Smooth muscle cell (in vitro differentiated cells): ENCODE data around the gene POMT2. TPM values are rescaled to one million over a fixed set of nuclear protein-coding genes. Genes with fewer than 3 reads are reported as not detected.
"Not testable (repeated sequence)": the region's sequence is repeated elsewhere in the genome, so short reads cannot be mapped to it uniquely, and the experiment has no call there.

ENCODE experiments used
- DNase-seq: peaks from one replicate; lab custom pipeline; 2025; ENCODE audit not compliant: unreplicated experiment; lab: John Stamatoyannopoulos, UW
- H2AFZ ChIP-seq: fragments of 200-600 bp; sonication (generic); 2 replicates; pipeline ENCODE4 v1.6.0; 2016; ENCODE audit warnings: antibody characterized with exemption, low read depth, mild to moderate bottlenecking
- H3F3A ChIP-seq: fragments of 200-600 bp; sonication (generic); 2 replicates; pipeline ENCODE4 v1.6.0; 2017; ENCODE audit warnings: antibody characterized with exemption, low read depth
- H3K27ac ChIP-seq: fragments of 200-600 bp; sonication (generic); 2 replicates; pipeline ENCODE4 v1.5.1; 2016; ENCODE audit warnings: low read depth, mild to moderate bottlenecking
- H3K27me3 ChIP-seq: fragments of 200-600 bp; sonication (generic); 2 replicates; pipeline ENCODE4 v1.6.1; 2016; ENCODE audit warnings: low read depth, mild to moderate bottlenecking
- H3K36me3 ChIP-seq: fragments of 200-600 bp; sonication (generic); 2 replicates; pipeline ENCODE4 v1.5.1; 2016; ENCODE audit warnings: low read depth
- H3K4me1 ChIP-seq: fragments of 200-600 bp; sonication (generic); 2 replicates; pipeline ENCODE4 v1.5.1; 2016; ENCODE audit warnings: low read depth
- H3K4me2 ChIP-seq: fragments of 200-600 bp; sonication (generic); 2 replicates; pipeline ENCODE4 v1.6.0; 2016; ENCODE audit warnings: mild to moderate bottlenecking
- H3K4me3 ChIP-seq: fragments of 200-600 bp; sonication (generic); 2 replicates; pipeline ENCODE4 v1.5.1; 2016; ENCODE audit warnings: mild to moderate bottlenecking
- H3K79me2 ChIP-seq: fragments of 200-600 bp; sonication (generic); 2 replicates; pipeline ENCODE4 v1.6.0; 2016; ENCODE audit warnings: low read depth, mild to moderate bottlenecking
- H3K9ac ChIP-seq: fragments of 200-600 bp; sonication (generic); 2 replicates; pipeline ENCODE4 v1.6.0; 2016; ENCODE audit warnings: low read depth
- H3K9me3 ChIP-seq: fragments of 200-600 bp; sonication (generic); replicated peaks from 2 replicates; pipeline ENCODE4 v1.5.1; 2016; ENCODE audit warnings: low read depth
- H4K20me1 ChIP-seq: fragments of 200-600 bp; sonication (generic); 2 replicates; pipeline ENCODE4 v1.6.0; 2016; ENCODE audit warnings: low read depth
- WGBS: methylation state at CpG from one replicate; pipeline ENCODE4 v1.1.7; 2016; ENCODE audit warnings: low lambda C conversion rate; 5-methylcytosine and 5-hydroxymethylcytosine counted together
- polyA plus RNA-seq: library from polyadenylated mRNA; unstranded; fragments of >200 nt; fragmentation: Nextera tagmentation; extraction: Ambion mirVana; gene quantifications from 2 replicates; pipeline ENCODE4 v1.2.1, GENCODE V29; 2016
- total RNA-seq: library from RNA; depleted of rRNA; stranded (reverse); fragments of >200 nt; gene quantifications from 2 replicates; pipeline ENCODE4 v1.2.3, GENCODE V29; 2014
- TF ChIP-seq, protein P1 (sequence below): fragments of 200-600 bp; sonication (generic); IDR thresholded peaks from 2 replicates; pipeline ENCODE4 v1.5.1; 2017; ENCODE audit warnings: borderline replicate concordance, mild to moderate bottlenecking, antibody characterized with exemption; ENCODE audit not compliant: insufficient read depth, poor library complexity, severe bottlenecking

POMT2 gene
- total and polyA plus RNA-seq, 2 experiments from 2014 or later = 15.9 to 39.8 TPM

- no peak overlapping the region for H3K9ac ChIP-seq
- no peaks in the 10 kb centered on the region for H3K4me1 ChIP-seq
- WGBS = 81% methylated on average over 3 of the region's 3 CpGs
- no peak overlapping the region for H3K4me3 ChIP-seq
- no peak overlapping the region for H3K4me2 ChIP-seq
- TF ChIP-seq, protein P1, sequence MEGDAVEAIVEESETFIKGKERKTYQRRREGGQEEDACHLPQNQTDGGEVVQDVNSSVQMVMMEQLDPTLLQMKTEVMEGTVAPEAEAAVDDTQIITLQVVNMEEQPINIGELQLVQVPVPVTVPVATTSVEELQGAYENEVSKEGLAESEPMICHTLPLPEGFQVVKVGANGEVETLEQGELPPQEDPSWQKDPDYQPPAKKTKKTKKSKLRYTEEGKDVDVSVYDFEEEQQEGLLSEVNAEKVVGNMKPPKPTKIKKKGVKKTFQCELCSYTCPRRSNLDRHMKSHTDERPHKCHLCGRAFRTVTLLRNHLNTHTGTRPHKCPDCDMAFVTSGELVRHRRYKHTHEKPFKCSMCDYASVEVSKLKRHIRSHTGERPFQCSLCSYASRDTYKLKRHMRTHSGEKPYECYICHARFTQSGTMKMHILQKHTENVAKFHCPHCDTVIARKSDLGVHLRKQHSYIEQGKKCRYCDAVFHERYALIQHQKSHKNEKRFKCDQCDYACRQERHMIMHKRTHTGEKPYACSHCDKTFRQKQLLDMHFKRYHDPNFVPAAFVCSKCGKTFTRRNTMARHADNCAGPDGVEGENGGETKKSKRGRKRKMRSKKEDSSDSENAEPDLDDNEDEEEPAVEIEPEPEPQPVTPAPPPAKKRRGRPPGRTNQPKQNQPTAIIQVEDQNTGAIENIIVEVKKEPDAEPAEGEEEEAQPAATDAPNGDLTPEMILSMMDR = no peak
- H2AFZ ChIP-seq = no peak overlapping the region
- peaks cover 4% of the 10 kb centered on the region for H3K36me3 ChIP-seq
- H3K27me3 ChIP-seq = no peaks in the 10 kb centered on the region
- H3F3A ChIP-seq = no peaks in the 10 kb centered on the region
- no peaks in the 10 kb centered on the region for H4K20me1 ChIP-seq
- H3K9me3 ChIP-seq = no peaks in the 10 kb centered on the region
- DNase-seq = no peak
- no peaks in the 10 kb centered on the region for H3K79me2 ChIP-seq
- no peak overlapping the region for H3K27ac ChIP-seq
Observed at GRCh38 chr14:77337880-77338279, 17.2 kb upstream of the POMT2 start.

DNA sequence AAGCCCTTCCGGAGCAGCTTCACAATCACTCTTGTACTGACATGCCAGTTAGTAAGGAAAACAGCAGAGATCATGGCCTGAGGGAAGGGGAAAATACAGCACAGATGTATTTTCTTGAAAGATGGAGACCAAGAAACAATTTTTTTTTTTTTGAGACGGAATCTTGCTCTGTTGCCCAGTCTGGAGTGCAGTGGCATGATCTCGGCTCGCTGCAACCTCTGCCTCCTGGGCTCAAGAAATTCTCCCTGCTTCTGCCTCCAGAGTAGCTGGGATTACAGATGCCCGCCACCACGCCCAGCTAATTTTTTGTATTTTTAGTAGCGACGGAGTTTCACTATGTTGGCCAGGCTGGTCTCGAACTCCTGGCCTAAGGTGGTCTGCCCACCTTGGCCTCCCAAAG, 16.6 kb upstream of the POMT2 start:
- not testable (repeated sequence) for H3K4me3 ChIP-seq, H3F3A ChIP-seq, H3K27me3 ChIP-seq, H3K36me3 ChIP-seq, DNase-seq, H3K4me1 ChIP-seq, H3K9ac ChIP-seq, H2AFZ ChIP-seq, H3K4me2 ChIP-seq, H3K27ac ChIP-seq, H3K9me3 ChIP-seq, H4K20me1 ChIP-seq, H3K79me2 ChIP-seq
- WGBS = 95% methylated on average over 9 of the region's 9 CpGs

DNA sequence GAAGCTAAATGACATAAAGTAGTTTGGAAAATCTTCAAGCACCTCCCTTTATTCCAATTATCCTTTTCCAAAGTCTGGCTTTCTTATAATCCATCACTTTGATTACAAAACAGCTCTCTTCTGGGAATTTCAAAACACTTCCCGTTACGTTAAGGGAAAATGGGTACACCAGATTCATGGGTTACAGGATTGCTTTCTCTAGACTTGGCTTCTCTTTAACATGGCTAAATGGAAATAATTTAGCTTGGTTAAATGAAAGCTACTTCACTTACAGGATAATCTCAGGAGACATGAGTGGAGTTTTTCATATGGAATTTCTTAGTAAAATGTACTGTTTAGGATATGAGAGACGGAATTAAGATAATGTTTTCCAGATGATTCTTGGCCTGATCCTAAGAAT, 14.9 kb upstream of the POMT2 start:
- H3K27me3 ChIP-seq = no peaks in the 10 kb centered on the region
- no peak overlapping the region for H2AFZ ChIP-seq
- no peaks in the 10 kb centered on the region for H4K20me1 ChIP-seq
- H3K9me3 ChIP-seq = no peaks in the 10 kb centered on the region
- no peak for DNase-seq
- H3F3A ChIP-seq = no peaks in the 10 kb centered on the region
- no peak overlapping the region for H3K4me3 ChIP-seq
- H3K36me3 ChIP-seq = no peaks in the 10 kb centered on the region
- H3K4me1 ChIP-seq = no peaks in the 10 kb centered on the region
- TF ChIP-seq, protein P1 = no peak
- H3K79me2 ChIP-seq = no peaks in the 10 kb centered on the region
- WGBS = 93% methylated on average over 3 of the region's 3 CpGs
- H3K4me2 ChIP-seq = no peak overlapping the region
- H3K27ac ChIP-seq = no peak overlapping the region
- H3K9ac ChIP-seq = no peak overlapping the region

DNA sequence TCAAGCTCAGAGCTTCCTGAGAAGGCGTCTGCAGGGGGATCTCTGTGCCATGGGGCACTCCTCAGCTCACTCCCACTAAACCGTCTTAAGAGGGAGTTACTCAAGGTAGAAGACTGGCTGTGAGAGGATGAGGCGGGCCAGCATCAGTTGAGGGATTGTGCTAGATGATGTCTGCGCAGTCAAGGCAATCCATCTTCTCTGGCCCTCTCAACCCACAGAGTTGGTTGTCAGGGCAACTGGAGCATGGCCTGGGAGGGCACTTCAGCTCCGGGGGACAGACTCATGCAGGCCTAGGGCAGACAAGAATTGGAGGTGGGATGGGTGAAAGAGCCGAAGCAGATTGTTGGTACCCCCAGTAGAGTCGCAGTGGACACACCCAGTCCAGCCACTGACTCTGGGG, 9.2 kb upstream of the POMT2 start:
- no peak for DNase-seq
- 93% methylated on average over 7 of the region's 7 CpGs for WGBS
- Histone ChIP-seq H3F3A (no peaks in the 10 kb centered on the region), H3K4me1 (no peaks in the 10 kb centered on the region), H3K36me3 (no peaks in the 10 kb centered on the region), H3K4me2 (no peak overlapping the region), H2AFZ (no peak overlapping the region), H3K27me3 (no peaks in the 10 kb centered on the region), H3K9me3 (no peaks in the 10 kb centered on the region), H3K79me2 (no peaks in the 10 kb centered on the region), H4K20me1 (no peaks in the 10 kb centered on the region), H3K9ac (no peak overlapping the region), H3K4me3 (no peak overlapping the region), H3K27ac (no peak overlapping the region)
- TF ChIP-seq, protein P1 = no peak
